Lower leg skin (tissue), 3 donors: ENCODE data around the gene PRDM16.

Experiments used
- POLR2A ChIP-seq, 2 donors: fragments of 450-650 bp; IDR thresholded peaks; one replicate each; pipeline ENCODE4 v1.6.1; 2016 to 2017; ENCODE audit warnings: antibody characterized with exemption in 2 of 2, mild to moderate bottlenecking in 1 of 2, moderate library complexity in 1 of 2
- TF ChIP-seq, protein P1 (sequence below), 3 donors: fragments of 450-650 bp; IDR thresholded peaks; one replicate each; pipeline ENCODE4 v1.5.1; 2016; ENCODE audit warnings: antibody characterized with exemption in 3 of 3, mild to moderate bottlenecking in 3 of 3, moderate library complexity in 2 of 3

DNA sequence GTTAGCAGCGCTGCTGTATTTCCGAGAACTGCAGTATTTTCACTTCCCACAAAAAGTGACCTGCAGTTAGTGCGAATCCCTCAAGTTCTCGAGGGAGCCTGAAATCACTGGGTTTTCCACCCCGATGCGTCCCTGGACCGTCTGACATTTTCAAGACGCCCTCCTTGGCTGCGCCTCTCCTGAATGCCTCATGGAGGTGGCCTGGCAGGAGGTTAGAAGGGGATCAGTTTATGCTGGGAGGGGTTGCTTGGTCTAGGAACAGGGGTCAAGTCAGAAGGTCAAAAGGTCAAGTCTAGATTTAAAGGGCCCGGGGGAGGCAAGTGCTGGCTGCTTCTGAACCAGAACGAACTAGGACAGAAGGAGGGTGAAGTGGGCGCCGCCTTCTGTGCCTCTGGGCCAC lies 176.8 kb downstream of the PRDM16 start:
- no peak for TF ChIP-seq POLR2A (IDR thresholded peaks at IDR 0.05)
- TF ChIP-seq, protein P1, sequence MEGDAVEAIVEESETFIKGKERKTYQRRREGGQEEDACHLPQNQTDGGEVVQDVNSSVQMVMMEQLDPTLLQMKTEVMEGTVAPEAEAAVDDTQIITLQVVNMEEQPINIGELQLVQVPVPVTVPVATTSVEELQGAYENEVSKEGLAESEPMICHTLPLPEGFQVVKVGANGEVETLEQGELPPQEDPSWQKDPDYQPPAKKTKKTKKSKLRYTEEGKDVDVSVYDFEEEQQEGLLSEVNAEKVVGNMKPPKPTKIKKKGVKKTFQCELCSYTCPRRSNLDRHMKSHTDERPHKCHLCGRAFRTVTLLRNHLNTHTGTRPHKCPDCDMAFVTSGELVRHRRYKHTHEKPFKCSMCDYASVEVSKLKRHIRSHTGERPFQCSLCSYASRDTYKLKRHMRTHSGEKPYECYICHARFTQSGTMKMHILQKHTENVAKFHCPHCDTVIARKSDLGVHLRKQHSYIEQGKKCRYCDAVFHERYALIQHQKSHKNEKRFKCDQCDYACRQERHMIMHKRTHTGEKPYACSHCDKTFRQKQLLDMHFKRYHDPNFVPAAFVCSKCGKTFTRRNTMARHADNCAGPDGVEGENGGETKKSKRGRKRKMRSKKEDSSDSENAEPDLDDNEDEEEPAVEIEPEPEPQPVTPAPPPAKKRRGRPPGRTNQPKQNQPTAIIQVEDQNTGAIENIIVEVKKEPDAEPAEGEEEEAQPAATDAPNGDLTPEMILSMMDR (IDR thresholded peaks at IDR 0.05) = no peak
